ENCODE data around the gene CDH13. TPM values are rescaled to one million over a fixed set of nuclear protein-coding genes. Genes with fewer than 3 reads are reported as not detected.

CDH13 gene
- total and polyA plus RNA-seq, 2 of the 8 experiments (the other 6 are each of a cell fraction or from before 2014, with no cell fraction given), result 2.3 to 2.4 TPM

- TF ChIP-seq TCF12 (IDR thresholded peaks at IDR 0.05; ENCODE audit: low read depth, low read length) (no peak), CTBP2 (IDR thresholded peaks at IDR 0.05; ENCODE audit: borderline replicate concordance, insufficient read depth, insufficient read length, low read length) (no peak)
These were observed 34.2 kb downstream of the CDH13 start (continued) for GRCh38 chr16:82660966-82661365.
